NK-92 (cell line): Measurements from ENCODE around the gene TTC24.
"Not testable (repeated sequence)": the region's sequence is repeated elsewhere in the genome, so short reads cannot be mapped to it uniquely, and the experiment has no call there.

Source experiments
- DNase-seq: peaks from one replicate; lab custom pipeline; 2025; ENCODE audit not compliant: unreplicated experiment; lab: John Stamatoyannopoulos, UW

TTC24 gene

GRCh38 chr1:156579472-156579871 is at the start of gene TTC24:
TSS of gene TTC24 (plus strand) at chr1:156579723. CDS start at chr1:156581365, 1,642 bp downstream.
- no peak for DNase-seq

- no peak for DNase-seq
Measured at GRCh38 chr1:156530006-156530405, 49.5 kb upstream of the TTC24 start.

- no peak for DNase-seq
Measured at GRCh38 chr1:156532374-156532773, 47.1 kb upstream of the TTC24 start.

- DNase-seq: no peak
Measured at GRCh38 chr1:156533568-156534220, 45.8 kb upstream of the TTC24 start.

- DNase-seq: no peak
Measured at GRCh38 chr1:156534424-156535060, 45.0 kb upstream of the TTC24 start.

- DNase-seq: no peak
Measured at GRCh38 chr1:156537027-156537426, 42.5 kb upstream of the TTC24 start.

- no peak for DNase-seq
Measured at GRCh38 chr1:156538711-156539440, 40.6 kb upstream of the TTC24 start.

- DNase-seq: no peak
Measured at GRCh38 chr1:156539818-156540355, 39.6 kb upstream of the TTC24 start.

GRCh38 chr1:156540955-156541354 is 38.6 kb upstream of the TTC24 start:
- DNase-seq: no peak

GRCh38 chr1:156543066-156543465 is 36.5 kb upstream of the TTC24 start:
- DNase-seq: no peak

- no peak for DNase-seq
Measured at GRCh38 chr1:156544592-156545102, 34.9 kb upstream of the TTC24 start.

GRCh38 chr1:156546267-156546666 is 33.3 kb upstream of the TTC24 start:
- no peak for DNase-seq

GRCh38 chr1:156547434-156547833 is 32.1 kb upstream of the TTC24 start:
- DNase-seq: no peak

GRCh38 chr1:156547982-156548381 is 31.5 kb upstream of the TTC24 start:
- DNase-seq: no peak

GRCh38 chr1:156549390-156549789 is 30.1 kb upstream of the TTC24 start:
- no peak for DNase-seq

- DNase-seq: no peak
Measured at GRCh38 chr1:156549831-156550230, 29.7 kb upstream of the TTC24 start.

- no peak for DNase-seq
Measured at GRCh38 chr1:156550346-156550745, 29.2 kb upstream of the TTC24 start.

- no peak for DNase-seq
Measured at GRCh38 chr1:156551066-156551643, 28.4 kb upstream of the TTC24 start.

- DNase-seq: no peak
Measured at GRCh38 chr1:156551869-156552268, 27.7 kb upstream of the TTC24 start.

GRCh38 chr1:156552518-156552917 is 27.0 kb upstream of the TTC24 start:
- no peak for DNase-seq

GRCh38 chr1:156552937-156553336 is 26.6 kb upstream of the TTC24 start:
- not testable (repeated sequence) for DNase-seq
